OCI-LY7 (cell line): ENCODE data around the gene FOXJ3.

Experiments used
- CTCF ChIP-seq: fragments of 200-600 bp; sonication (generic); conservative IDR thresholded peaks from 2 replicates; pipeline ENCODE4 v1.5.1; 2014; ENCODE audit warnings: mild to moderate bottlenecking, antibody characterized with exemption, low read length, moderate library complexity, mixed read lengths
- EZH2phosphoT487 ChIP-seq: fragments of 200-600 bp; sonication (generic); IDR thresholded peaks from 2 replicates; pipeline ENCODE4 v1.6.1; 2018; ENCODE audit warnings: low read depth, borderline replicate concordance, mild to moderate bottlenecking, mixed run types, antibody characterized with exemption, low read length, moderate library complexity, mixed read lengths

DNA sequence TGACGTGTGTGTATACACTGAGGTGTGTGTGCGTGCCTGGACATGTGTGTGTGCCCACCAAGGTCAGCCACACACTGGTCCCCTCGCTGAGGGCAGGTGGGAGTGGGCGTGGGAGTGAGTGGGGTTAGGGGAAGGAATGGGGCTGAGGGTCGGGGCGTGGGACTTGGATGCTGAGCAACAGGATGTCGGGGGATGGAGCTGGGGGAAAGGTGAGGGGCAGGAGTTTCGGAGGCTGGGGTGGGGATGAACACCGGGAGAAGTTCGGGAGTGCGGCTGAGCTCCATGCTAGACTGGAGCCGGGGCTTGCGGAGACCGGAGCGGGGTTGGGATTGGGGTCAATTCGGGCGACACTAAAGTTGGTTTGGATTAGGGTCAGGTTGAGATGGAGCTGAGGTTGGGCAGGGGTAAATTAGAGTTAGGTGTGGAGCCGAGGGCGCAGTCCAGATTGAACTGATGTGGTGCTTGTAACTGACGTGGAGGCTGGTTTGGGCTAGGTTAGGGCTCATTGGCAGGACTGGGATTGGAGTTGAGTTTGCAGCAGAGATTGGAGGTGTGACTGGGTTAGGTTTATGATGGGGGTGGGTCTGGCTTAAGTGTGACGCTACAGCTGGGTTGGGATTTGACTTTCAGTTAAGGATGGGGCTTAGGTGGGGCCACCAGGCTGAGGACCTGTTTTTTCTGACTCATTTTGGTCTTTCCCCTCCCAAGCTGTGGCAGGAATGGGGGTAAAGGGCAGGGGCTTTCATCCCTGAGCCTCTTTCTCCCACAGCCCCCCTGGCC, 167.2 kb downstream of the FOXJ3 start:
- no peak for TF ChIP-seq CTCF
- no peak for TF ChIP-seq EZH2phosphoT487
